GM12891 (cell line): Measurements from ENCODE around the gene DTNA. TPM values are rescaled to one million over a fixed set of nuclear protein-coding genes. Genes with fewer than 3 reads are reported as not detected.
A peak's percentile ranks its signal among the peaks of the same experiment; 100 is the strongest.
"Not testable (repeated sequence)": the region's sequence is repeated elsewhere in the genome, so short reads cannot be mapped to it uniquely, and the experiment has no call there.

ENCODE experiments used
- DNase-seq: peaks from one replicate; pipeline ENCODE4 v3.0.0; 2011; ENCODE audit warnings: low spot score; ENCODE audit not compliant: insufficient read length
- FAIRE-seq: peaks from 2 replicates; lab custom pipeline; 2011; peaks lifted over from hg19 to GRCh38; lab: Jason Lieb, UNC
- PAX5 ChIP-seq: IDR thresholded peaks from 2 replicates; pipeline ENCODE4 v1.6.1; 2011; ENCODE audit warnings: low read length, moderate library complexity, mild to moderate bottlenecking; ENCODE audit not compliant: insufficient read depth, severe bottlenecking
- POLR2A ChIP-seq: IDR thresholded peaks from 2 replicates; pipeline ENCODE4 v1.6.1; 2011; ENCODE audit warnings: low read depth, low read length, control low read depth
- POLR2AphosphoS5 ChIP-seq: IDR thresholded peaks from 2 replicates; pipeline ENCODE4 v1.6.1; 2011; ENCODE audit warnings: low read depth, low read length, control low read depth
- POU2F2 ChIP-seq: IDR thresholded peaks from 2 replicates; pipeline ENCODE4 v1.6.1; 2011; ENCODE audit warnings: low read depth, mild to moderate bottlenecking, control low read depth, low read length, moderate library complexity
- SPI1 ChIP-seq: IDR thresholded peaks from 2 replicates; pipeline ENCODE4 v1.6.1; 2011; ENCODE audit warnings: low read depth, low read length, control low read depth
- TAF1 ChIP-seq: IDR thresholded peaks from 2 replicates; pipeline ENCODE4 v1.6.1; 2011; ENCODE audit warnings: low read depth, low read length, control low read depth
- polyA plus RNA-seq: library from polyadenylated mRNA; unstranded; fragments of >200 nt; gene quantifications from one replicate; pipeline ENCODE4 v1.2.1, GENCODE V29; 2012; ENCODE audit warnings: low read depth, missing spikeins, inconsistent platforms; ENCODE audit not compliant: missing spikeins

Gene DTNA
- polyA plus RNA-seq, result not detected

GRCh38 chr18:34709750-34710441 is at the start of gene DTNA:
TSS of gene DTNA (plus strand) at chr18:34710298. CDS start at chr18:34755977, 45,679 bp downstream.
- TF ChIP-seq TAF1, result no peak
- TF ChIP-seq POLR2A, result no peak
- no peak for TF ChIP-seq POLR2AphosphoS5
- no peak for TF ChIP-seq PAX5
- no peak for TF ChIP-seq POU2F2
- TF ChIP-seq SPI1, result no peak
- DNase-seq, result no peak
- no peak for FAIRE-seq

- TF ChIP-seq TAF1 (no peak), POLR2AphosphoS5 (no peak), POLR2A (no peak), SPI1 (no peak), POU2F2 (no peak), PAX5 (no peak)
- no peak for DNase-seq
Observed at GRCh38 chr18:34660572-34660971, 49.5 kb upstream of the DTNA start.

GRCh38 chr18:34661464-34662087 is 48.5 kb upstream of the DTNA start:
- TF ChIP-seq TAF1 (no peak), POLR2AphosphoS5 (no peak), SPI1 (no peak), POU2F2 (no peak), POLR2A (no peak)
- FAIRE-seq (peak; percentile 58), DNase-seq (peak; percentile 11)

More at GRCh38 chr18:34660572-34660971, 49.5 kb upstream of the DTNA start:
- FAIRE-seq, result no peak

- TF ChIP-seq POLR2A (no peak), POU2F2 (no peak), SPI1 (no peak), PAX5 (no peak), POLR2AphosphoS5 (no peak), TAF1 (no peak)
- FAIRE-seq, result no peak
- DNase-seq, result no peak
Observed at GRCh38 chr18:34676816-34677574, 33.1 kb upstream of the DTNA start.

GRCh38 chr18:34689750-34690149 is 20.3 kb upstream of the DTNA start:
- not testable (repeated sequence) for FAIRE-seq, DNase-seq

GRCh38 chr18:34691614-34692013 is 18.5 kb upstream of the DTNA start:
- TF ChIP-seq PAX5 (no peak), TAF1 (no peak)
- no peak for FAIRE-seq
- no peak for DNase-seq

GRCh38 chr18:34694591-34695165 is 15.4 kb upstream of the DTNA start:
- no peak for TF ChIP-seq POU2F2
- no peak for TF ChIP-seq SPI1
- TF ChIP-seq POLR2A, result no peak
- no peak for TF ChIP-seq POLR2AphosphoS5
- TF ChIP-seq PAX5, result no peak
- no peak for TF ChIP-seq TAF1
- FAIRE-seq (no peak), DNase-seq (no peak)

- DNase-seq, result no peak
- no peak for TF ChIP-seq TAF1
- TF ChIP-seq POLR2AphosphoS5, result no peak
- no peak for TF ChIP-seq POLR2A
- TF ChIP-seq PAX5, result no peak
- TF ChIP-seq POU2F2, result no peak
- FAIRE-seq, result no peak
Observed at GRCh38 chr18:34695310-34695709, 14.8 kb upstream of the DTNA start.

GRCh38 chr18:34696671-34697070 is 13.4 kb upstream of the DTNA start:
- no peak for DNase-seq
- TF ChIP-seq PAX5, result no peak
- TF ChIP-seq SPI1, result no peak
- no peak for FAIRE-seq

GRCh38 chr18:34697233-34697632 is 12.9 kb upstream of the DTNA start:
- FAIRE-seq (no peak), DNase-seq (no peak)
- TF ChIP-seq PAX5 (no peak), SPI1 (no peak), POLR2A (no peak), POU2F2 (no peak), POLR2AphosphoS5 (no peak), TAF1 (no peak)
